Measurements from ENCODE around the gene TPH2.

- TF ChIP-seq POLR2A (IDR thresholded peaks at IDR 0.05; ENCODE audit: extremely low read depth, insufficient read length) (no peak), CTCF (IDR thresholded peaks at IDR 0.05; ENCODE audit: low read depth, low read length) (no peak), MAX (IDR thresholded peaks at IDR 0.05; ENCODE audit: low read depth, low read length) (no peak)
Measured at GRCh38 chr12:71954861-71955260, 16.2 kb downstream of the TPH2 start.

Data from NB4 (cell line).